ENCODE data around the gene AXDND1.
"Not testable (repeated sequence)": the region's sequence is repeated elsewhere in the genome, so short reads cannot be mapped to it uniquely, and the experiment has no call there.

AXDND1 gene

GRCh38 chr1:179369751-179370341 lies 4.1 kb downstream of the AXDND1 start:
- DNase-seq: peak in 8 of 56 donors; percentile 0 to 63 (median 2)

DNA sequence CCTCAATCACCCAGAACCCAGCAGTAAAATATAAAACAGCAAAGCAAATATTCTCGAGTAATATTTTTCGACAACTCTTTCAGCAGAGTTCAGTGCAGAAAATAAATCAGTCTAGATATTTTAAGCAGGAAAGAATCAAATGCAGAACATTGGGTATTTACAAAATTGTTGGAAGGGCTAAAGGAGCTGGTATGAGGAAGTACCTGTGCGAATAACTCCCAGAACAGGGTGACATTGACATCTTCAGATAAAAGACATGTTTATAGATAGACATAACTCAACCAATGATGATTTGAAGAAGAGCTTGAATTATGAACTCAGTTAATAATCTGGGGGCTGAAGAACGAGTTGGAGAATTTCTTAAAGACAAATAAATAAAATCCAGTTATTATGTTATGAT lies 6.4 kb downstream of the AXDND1 start:
- no peak for DNase-seq

GRCh38 chr1:179376223-179376622 lies 10.5 kb downstream of the AXDND1 start:
- DNase-seq: no peak

GRCh38 chr1:179380299-179380698 lies 14.5 kb downstream of the AXDND1 start:
- DNase-seq: no peak

DNA sequence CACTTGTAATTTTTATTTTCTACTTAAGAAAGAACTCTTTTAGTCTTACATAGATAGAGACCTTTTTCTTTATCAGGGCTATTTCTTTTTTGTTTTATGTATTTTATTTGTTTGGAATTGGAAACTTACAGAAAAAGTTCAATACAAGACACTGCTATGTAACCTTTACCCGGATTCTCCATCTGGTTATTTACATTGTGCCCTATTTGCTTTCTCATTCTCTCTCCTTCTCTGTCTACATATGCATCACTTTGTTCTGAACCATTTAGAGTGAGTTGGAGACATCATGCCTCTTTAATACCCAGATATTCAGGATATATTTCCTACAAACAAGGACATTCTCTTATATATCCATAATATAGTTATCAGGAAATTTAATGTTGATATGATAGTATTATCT lies 18.3 kb downstream of the AXDND1 start:
- no peak for DNase-seq

- no peak for DNase-seq
Observed at GRCh38 chr1:179385510-179385909, 19.7 kb downstream of the AXDND1 start.

GRCh38 chr1:179393721-179394120 lies 27.9 kb downstream of the AXDND1 start:
- DNase-seq: no peak

GRCh38 chr1:179399399-179399798 lies 33.6 kb downstream of the AXDND1 start:
- DNase-seq: not testable (repeated sequence)

GRCh38 chr1:179417760-179418159 lies 52.0 kb downstream of the AXDND1 start:
- not testable (repeated sequence) for DNase-seq

DNA sequence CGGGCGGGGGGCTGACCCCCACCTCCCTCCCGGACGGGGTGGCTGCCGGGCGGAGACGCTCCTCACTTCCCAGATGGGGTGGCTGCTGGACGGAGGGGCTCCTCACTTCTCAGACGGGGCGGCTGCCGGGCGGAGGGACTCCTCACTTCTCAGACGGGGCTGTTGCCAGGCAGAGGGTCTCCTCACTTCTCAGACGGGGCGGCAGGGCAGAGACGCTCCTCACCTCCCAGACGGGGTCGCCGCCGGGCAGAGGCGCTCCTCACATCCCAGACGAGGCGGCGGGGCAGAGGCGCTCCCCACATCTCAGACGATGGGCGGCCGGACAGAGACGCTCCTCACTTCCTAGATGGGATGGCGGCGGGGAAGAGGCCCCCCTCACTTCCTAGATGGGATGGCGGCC lies 52.9 kb downstream of the AXDND1 start:
- DNase-seq: not testable (repeated sequence)

DNA sequence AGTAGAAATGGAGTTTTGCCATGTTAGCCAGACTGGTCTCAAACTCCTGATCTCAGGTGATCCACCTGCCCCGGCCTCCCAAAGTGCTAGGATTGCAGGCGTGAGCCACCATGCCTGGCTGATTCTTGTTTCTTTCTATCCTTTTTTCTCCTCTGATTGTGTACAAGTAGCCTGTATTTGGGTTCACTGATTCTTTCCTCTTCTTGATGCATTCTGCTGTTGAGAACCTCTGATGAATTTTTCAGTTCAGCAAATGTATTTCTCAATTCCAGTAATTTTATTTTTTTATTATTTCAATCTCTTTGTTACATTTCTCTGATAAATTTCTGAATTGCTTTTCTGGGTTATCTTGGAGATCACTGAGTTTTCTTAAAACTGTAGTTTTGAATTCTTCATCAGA lies 58.8 kb downstream of the AXDND1 start:
- no peak for DNase-seq

GRCh38 chr1:179425186-179425585 lies 59.4 kb downstream of the AXDND1 start:
- no peak for DNase-seq

DNA sequence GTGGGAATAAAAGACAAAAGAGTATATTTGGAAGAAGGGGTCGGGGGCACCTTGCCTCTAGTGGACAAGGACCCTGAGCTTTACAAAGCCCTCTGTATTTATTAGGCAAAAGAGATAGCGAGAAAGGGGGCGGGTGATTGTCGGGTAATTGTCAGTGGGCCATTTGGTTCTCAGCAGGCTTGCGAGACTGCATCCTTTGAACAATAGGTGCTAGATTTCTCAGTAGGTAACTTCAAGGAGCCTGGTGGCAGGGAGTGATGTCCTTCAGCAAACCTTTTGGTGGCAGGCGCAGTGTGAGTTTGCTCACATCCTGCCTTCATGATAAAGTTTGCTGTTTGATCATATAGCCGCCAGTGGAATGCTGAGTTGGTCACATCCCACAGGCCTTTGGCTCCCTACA lies 71.4 kb downstream of the AXDND1 start:
- DNase-seq: no peak

DNA sequence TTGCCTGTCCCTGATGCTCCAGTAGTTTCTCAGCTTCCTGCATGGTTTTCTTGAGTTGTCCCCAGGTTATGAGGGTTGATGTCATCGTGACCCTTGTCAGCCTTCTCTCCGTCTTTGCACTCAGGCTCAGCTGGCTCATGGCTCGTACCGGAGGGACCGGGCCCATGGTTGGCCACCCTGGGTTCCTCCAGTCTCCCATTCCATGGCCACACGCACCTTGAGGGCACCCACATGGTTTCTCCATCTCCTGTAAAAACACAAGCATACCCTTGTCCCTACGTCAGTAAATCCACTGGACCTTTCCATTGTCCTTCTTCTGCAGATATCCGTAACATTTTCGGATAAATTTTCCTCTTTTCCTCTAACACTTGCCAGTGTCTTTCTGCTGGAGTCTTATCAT lies 73.9 kb downstream of the AXDND1 start:
- not testable (repeated sequence) for DNase-seq

DNA sequence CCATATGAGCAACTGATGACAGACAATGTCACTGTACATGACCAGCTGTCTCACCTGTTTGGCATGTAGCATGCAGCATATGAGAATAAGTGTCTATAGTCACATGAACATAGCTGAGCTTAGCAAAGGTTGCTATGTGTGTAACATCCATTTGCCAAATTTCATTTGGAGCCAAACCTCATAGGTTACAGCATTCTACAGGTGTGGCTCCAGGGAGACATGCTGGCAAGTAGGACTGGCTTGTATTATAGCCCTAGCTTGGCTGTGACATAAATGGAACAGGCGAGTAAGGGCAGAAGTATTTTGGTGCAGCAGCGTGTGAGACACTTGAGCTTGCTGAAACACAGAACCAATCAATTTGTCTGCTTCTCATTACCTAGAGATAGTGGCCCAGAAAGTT lies 74.5 kb downstream of the AXDND1 start:
- not testable (repeated sequence) for DNase-seq

GRCh38 chr1:179440971-179441370 lies 75.2 kb downstream of the AXDND1 start:
- no peak for DNase-seq

DNA sequence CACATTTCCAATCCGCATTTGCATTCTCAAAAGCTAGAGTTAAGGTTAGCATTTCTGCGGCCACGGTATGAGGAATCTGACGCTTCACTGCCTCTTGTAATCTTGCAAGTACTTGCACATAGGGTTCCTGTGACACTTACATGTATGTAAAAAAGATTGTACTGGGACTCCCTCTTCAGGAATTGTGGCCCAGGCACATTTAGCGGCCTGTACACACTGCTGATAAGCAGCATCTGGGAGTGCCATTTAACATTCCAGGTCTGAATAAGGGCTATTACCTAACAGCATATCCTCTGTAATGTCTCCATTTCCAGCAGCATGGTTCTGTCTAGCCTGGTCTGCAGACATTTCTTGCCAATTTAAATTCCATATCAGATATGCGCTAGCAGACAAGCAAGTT lies 75.7 kb downstream of the AXDND1 start:
- no peak for DNase-seq

- not testable (repeated sequence) for DNase-seq
Observed at GRCh38 chr1:179442846-179443245, 77.1 kb downstream of the AXDND1 start.

DNA sequence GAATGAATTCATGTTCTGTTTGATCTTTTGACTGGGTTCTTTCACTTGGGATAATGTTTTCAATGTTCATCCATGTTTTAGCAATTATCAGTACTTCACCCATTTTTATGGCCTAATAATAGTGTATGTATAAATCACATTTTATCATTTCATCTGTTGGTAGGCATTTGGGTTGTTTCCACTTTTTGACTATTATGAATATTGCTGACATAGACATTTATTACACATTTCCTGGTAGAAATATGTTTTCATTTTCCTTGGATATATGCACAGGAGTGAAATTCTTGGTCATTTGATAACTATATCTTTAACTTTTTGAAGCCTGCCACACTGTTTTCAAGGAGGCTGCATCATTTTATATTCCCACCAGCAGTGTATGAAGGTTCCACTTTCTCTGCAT lies 79.8 kb downstream of the AXDND1 start:
- no peak for DNase-seq

GRCh38 chr1:179447489-179447888 lies 81.7 kb downstream of the AXDND1 start:
- no peak for DNase-seq

DNA sequence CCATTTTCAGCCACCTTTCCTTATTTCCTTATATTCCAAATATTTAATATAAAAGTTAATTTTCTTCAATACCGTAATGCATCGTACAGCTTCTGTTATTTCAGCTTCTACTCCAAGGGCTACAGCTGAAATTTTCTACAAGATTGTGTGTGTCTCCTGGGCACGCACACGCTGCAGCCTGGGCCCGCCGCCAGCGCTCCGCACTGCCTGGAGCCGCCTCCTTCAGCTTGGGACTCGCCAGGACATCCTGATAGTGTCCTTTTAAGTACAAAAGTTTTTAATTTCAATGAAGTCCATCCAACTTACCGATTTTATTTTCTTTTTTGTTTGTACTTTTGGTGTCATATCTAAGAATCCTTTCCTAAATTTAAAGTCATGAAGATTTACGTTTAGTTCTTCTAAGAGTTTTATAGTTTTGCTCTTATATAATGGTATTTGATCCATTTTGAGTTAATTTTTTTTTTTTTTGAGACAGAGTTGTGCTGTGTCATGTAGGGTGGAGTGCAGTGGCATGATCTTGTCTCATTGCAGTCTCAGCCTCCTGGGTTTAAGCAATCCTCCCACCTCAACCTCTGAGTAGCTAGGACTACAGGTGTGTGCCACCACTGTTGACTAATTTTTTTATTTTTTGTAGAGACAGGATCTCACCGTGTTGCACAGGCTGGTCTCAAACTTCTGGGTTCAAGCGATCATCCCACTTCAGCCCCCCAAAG lies 82.8 kb downstream of the AXDND1 start:
- DNase-seq: peak in 9 of 56 donors; percentile 1 to 7 (median 4)

DNA sequence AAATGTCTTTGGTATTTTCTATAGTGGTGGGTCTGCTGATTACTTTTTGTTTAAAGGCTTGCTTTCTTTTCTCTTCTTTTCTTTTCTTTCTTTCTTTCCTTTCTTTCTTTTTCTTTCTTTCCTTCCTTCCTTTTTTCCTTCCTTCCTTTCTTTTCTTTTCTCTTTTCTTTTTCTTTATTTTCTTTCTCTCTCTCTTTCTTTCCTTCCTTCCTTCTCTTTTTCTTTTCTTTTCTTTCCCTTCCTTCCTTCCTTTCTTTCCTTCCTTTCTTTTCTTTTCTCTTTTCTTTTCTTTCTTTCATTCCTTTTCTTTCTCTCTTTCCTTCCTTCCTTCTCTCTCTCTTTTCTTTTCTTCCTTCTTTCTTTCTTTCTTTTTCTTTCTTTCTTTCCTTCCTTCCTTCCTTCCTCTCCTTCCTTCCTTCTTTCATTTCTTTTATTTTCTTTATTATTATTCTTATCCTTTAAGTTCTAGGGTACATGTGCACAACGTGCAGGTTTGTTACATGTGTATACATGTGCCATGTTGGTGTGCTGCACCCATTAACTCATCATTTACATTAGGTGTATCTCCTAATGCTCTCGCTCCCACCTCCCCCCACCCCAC lies 93.9 kb downstream of the AXDND1 start:
- not testable (repeated sequence) for DNase-seq

DNA sequence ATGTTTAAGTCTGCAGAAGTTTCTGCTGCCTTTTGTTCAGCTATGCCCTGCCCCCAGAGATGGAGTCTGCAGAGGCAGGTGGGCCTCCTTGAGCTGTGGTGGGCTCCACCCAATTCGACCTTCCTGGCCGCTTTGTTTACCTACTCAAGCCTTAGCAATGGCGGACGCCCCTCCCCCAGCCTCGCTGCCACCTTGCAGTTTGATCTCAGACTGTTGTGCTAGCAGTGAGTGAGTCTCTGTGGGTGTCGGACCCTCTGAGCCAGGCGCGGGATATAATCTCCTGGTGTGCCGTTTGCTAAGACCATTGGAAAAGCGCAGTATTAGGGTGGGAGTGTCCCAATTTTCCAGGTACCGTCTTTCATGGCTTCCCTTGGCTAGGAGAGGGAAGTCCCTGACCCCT lies 99.9 kb downstream of the AXDND1 start:
- not testable (repeated sequence) for DNase-seq
